Heart left ventricle (tissue), 16 donors: ENCODE measurements around the gene CDK5. TPM values are rescaled to one million over a fixed set of nuclear protein-coding genes. Genes with fewer than 3 reads are reported as not detected.

Source experiments
- ATAC-seq, 4 donors: fragments of 200-7000 bp; cut with Tn5 transposase; one replicate each; pipeline ENCODE4 v1.9.1; 2020 to 2022; ENCODE audit warnings: moderate library complexity in 4 of 4, mild to moderate bottlenecking in 3 of 4, moderate number of reproducible peaks in 1 of 4
- DNase-seq, 5 donors: peaks; one replicate each; pipeline ENCODE4 v3.0.0-alpha.2; 2020
- H3K27ac ChIP-seq, 12 donors: fragments of 200-600 bp; sonication (generic) in 4 of 12; one replicate each; pipeline versions ENCODE4 v1.5.0 to v1.8.0; 2016 to 2022; ENCODE audit warnings: mild to moderate bottlenecking in 2 of 12
- H3K27me3 ChIP-seq, 9 donors: fragments of 200-600 bp; sonication (generic) in 2 of 9; one replicate each; pipeline versions ENCODE4 v1.5.1 to v1.8.0; 2016 to 2022; ENCODE audit warnings: mild to moderate bottlenecking in 3 of 9
- H3K36me3 ChIP-seq, 9 donors: fragments of 200-600 bp; sonication (generic) in 2 of 9; one replicate each; pipeline versions ENCODE4 v1.5.0 to v1.8.0; 2018 to 2022; ENCODE audit warnings: mild to moderate bottlenecking in 2 of 9
- H3K4me1 ChIP-seq, 12 donors: fragments of 200-600 bp; sonication (generic) in 4 of 12; one replicate each; pipeline versions ENCODE4 v1.5.0 to v1.8.0; 2016 to 2022; ENCODE audit warnings: mild to moderate bottlenecking in 3 of 12
- H3K4me3 ChIP-seq, 12 donors: fragments of 200-600 bp; sonication (generic) in 4 of 12; one replicate each; pipeline versions ENCODE4 v1.5.0 to v1.8.0; 2017 to 2022; ENCODE audit warnings: mild to moderate bottlenecking in 9 of 12, moderate library complexity in 4 of 12
- H3K9me3 ChIP-seq, 12 donors: fragments of 200-600 bp; sonication (generic) in 4 of 12; one replicate each; pipeline versions ENCODE4 v1.5.0 to v1.8.0; 2016 to 2022; ENCODE audit warnings: mild to moderate bottlenecking in 1 of 12
- CTCF ChIP-seq, 12 donors: fragments of 200-600 bp; sonication (generic) in 4 of 12; IDR thresholded peaks; one replicate each; pipeline versions ENCODE4 v1.5.0 to v1.8.0; 2018 to 2022; ENCODE audit warnings: antibody characterized with exemption in 12 of 12, mild to moderate bottlenecking in 5 of 12
- POLR2A ChIP-seq, 2 donors: fragments of 450-650 bp; IDR thresholded peaks; one replicate each; pipeline ENCODE4 v1.6.1; 2017; ENCODE audit warnings: antibody characterized with exemption in 2 of 2, mild to moderate bottlenecking in 2 of 2, moderate library complexity in 2 of 2
- WGBS, 4 donors: extraction: QIAGEN DNeasy Blood & Tissue Kit in 2 of 4; methylation state at CpG; one replicate each; pipeline versions ENCODE4 v1.1.5 to v1.1.7; 2013 to 2018; 5-methylcytosine and 5-hydroxymethylcytosine counted together
- intact Hi-C, 10 donors: fragments of 100-400 bp; cut with DNase I; formaldehyde crosslinking; loops; one replicate each; pipeline versions ENCODE4 v1.11.1 to v1.14.2; 2022
- polyA plus RNA-seq, 2 donors: library from polyadenylated mRNA; stranded (reverse); fragments of 200-250 nt; gene quantifications; one replicate each; pipeline ENCODE4 v1.2.3, GENCODE V29; 2013
- total RNA-seq, 9 donors: library from RNA; depleted of rRNA in 2 of 9; stranded (reverse); fragments of >200 nt in 2 of 9; fragmentation: NEBNext Ultra II Directional in 3 of 9; extraction: Animal tissue kit (Norgen Biotek cat#: 25700) in 3 of 9; gene quantifications; one replicate each; pipeline versions ENCODE4 v1.1.0 to v1.2.4, GENCODE V29; 2016 to 2023
- donor health status: ischemic (EF 13 %, LVEDD 7.1; RV severe dilation, severe dysfunction).
- donor health status: healthy with polysubstance abuse.
- donor health status: DM: no; HTN: yes; CAD: no.
- donor health status: DM: no; HTN: no; CAD: no.
- donor health status: ischemic (EF 25% LVEDD 6.9; RV normal size, moderate dysfunction).
- donor health status: ischemic (EF 25% LVEDD 5.7; RV mildly dilated, moderate dysfunction).
- donor health status: healthy.
- donor health status: DM: yes; HTN: yes; CAD: no.
- donor health status: ischemic (EF 35%, LVEDD 5.7; RV mildly dilated, moderate dysfunction).
- donor health status: nonischemic (EF 11% LVEDD 7.7; RV severe dilation, severe dysfunction).
- donor health status: DM: yes; HTN: yes; CAD: no.
- donor health status: PGD.
- donor health status: ischemic (EF 29% LVEDD 5.4; RV normal size, mild dysfunction).
- donor health status: nonischemic (EF 23%, LVEDD 6.1; RV moderate dilation, normal function).

Gene CDK5
- total and polyA plus RNA-seq, 11 donors: 5.6 to 13.7 (median 7.6) TPM

- no peak for TF ChIP-seq POLR2A (IDR thresholded peaks at IDR 0.05)
- TF ChIP-seq CTCF (IDR thresholded peaks at IDR 0.05): no peak
- Histone ChIP-seq H3K4me3 (no peak overlapping the region), H3K27me3 (no peaks in the 10 kb centered on the region), H3K9me3 (no peaks in the 10 kb centered on the region), H3K4me1 (peaks cover 0 to 2% (median 0%) of the 10 kb centered on the region in 12 donors), H3K27ac (no peak overlapping the region), H3K36me3 (peaks cover 0 to 100% (median 98%) of the 10 kb centered on the region in 9 donors)
- DNase-seq (no peak), ATAC-seq (no peak)
- intact Hi-C loops: no loop called here
- 87 to 91% (median 89%) methylated on average over 33 to 39 of the region's 39 CpGs for WGBS, 4 donors
These were observed 13.6 kb upstream of the CDK5 start for GRCh38 chr7:151071032-151071866.

DNA sequence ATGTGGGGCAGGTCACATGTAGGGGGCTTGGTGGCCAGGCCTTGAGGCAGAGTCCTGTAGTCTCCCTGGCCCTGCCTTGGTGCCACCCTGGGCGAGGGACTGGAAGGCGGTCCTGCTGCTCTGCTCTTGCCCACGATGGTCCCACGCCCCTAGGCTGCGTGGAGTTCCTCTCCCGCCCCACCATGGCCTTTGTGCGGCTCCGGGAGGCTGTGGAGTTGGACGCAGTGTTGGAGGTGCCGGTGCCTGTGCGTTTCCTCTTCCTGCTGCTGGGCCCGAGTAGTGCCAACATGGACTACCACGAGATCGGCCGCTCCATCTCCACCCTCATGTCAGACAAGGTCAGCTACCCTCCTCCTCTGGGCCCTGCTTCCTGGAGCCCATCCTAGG lies 12.9 kb upstream of the CDK5 start:
- WGBS, 4 donors: 91 to 97% (median 92%) methylated on average over 14 to 15 of the region's 15 CpGs
- DNase-seq (no peak), ATAC-seq (no peak)
- Histone ChIP-seq H3K36me3 (peaks cover 0 to 100% (median 98%) of the 10 kb centered on the region in 9 donors), H3K27ac (no peak overlapping the region), H3K4me1 (no peaks in the 10 kb centered on the region), H3K27me3 (no peaks in the 10 kb centered on the region), H3K9me3 (no peaks in the 10 kb centered on the region), H3K4me3 (no peak overlapping the region)
- TF ChIP-seq POLR2A (IDR thresholded peaks at IDR 0.05): no peak
- no peak for TF ChIP-seq CTCF (IDR thresholded peaks at IDR 0.05)
- intact Hi-C loops: no loop called here

GRCh38 chr7:151069841-151070573 lies 12.3 kb upstream of the CDK5 start:
- 89 to 93% (median 92%) methylated on average over 8 to 17 of the region's 17 CpGs for WGBS, 4 donors
- Histone ChIP-seq H3K27me3 (no peaks in the 10 kb centered on the region), H3K4me3 (no peak overlapping the region), H3K36me3 (peaks cover 0 to 100% (median 98%) of the 10 kb centered on the region in 9 donors), H3K4me1 (peaks cover 0 to 3% (median 0%) of the 10 kb centered on the region in 12 donors), H3K27ac (no peak overlapping the region), H3K9me3 (no peaks in the 10 kb centered on the region)
- intact Hi-C loops: loop anchor here in 1 of 10 donors (10.0 kb wide), 1 partner anchor 45 kb away; no protein-coding TSS in a partner anchor
- TF ChIP-seq CTCF (IDR thresholded peaks at IDR 0.05): no peak
- TF ChIP-seq POLR2A (IDR thresholded peaks at IDR 0.05): no peak
- DNase-seq: no peak
- no peak for ATAC-seq
